H1 (cell line): Measurements from ENCODE around the gene ARHGEF39. TPM values are rescaled to one million over a fixed set of nuclear protein-coding genes. Genes with fewer than 3 reads are reported as not detected.
"Not testable (repeated sequence)": the region's sequence is repeated elsewhere in the genome, so short reads cannot be mapped to it uniquely, and the experiment has no call there.

ENCODE experiments used
- CTCF ChIA-PET: fragments of 300-600 bp; sonication (Branson Sonifier 250); formaldehyde crosslinking; loops from one replicate; lab custom pipeline; 2021; ENCODE audit not compliant: partially characterized antibody; lab: Charles Lee
- POLR2A ChIA-PET: fragments of 300-600 bp; sonication (Branson Sonifier 250); formaldehyde crosslinking; loops from one replicate; lab custom pipeline; 2021; ENCODE audit warnings: inconsistent platforms; ENCODE audit not compliant: partially characterized antibody; lab: Charles Lee
- DNase-seq, 2 experiments: peaks; one replicate each; pipeline versions ENCODE4 v3.0.0 to v3.0.0-alpha.2; 2010 to 2022; ENCODE audit warnings: low spot score in 2 of 2, low read depth in 1 of 2, mixed read lengths in 1 of 2
- FAIRE-seq: peaks from 2 replicates; lab custom pipeline; 2011; peaks lifted over from hg19 to GRCh38; lab: Jason Lieb, UNC
- H2AFZ ChIP-seq: 2 replicates; pipeline ENCODE4 v1.8.1; 2012; ENCODE audit warnings: low read length, inconsistent platforms
- H2AK5ac ChIP-seq: 2 replicates; pipeline ENCODE4 v1.6.1; 2013; ENCODE audit warnings: low read depth, low read length
- H2BK120ac ChIP-seq: replicated peaks from 2 replicates; pipeline ENCODE3; 2013; ENCODE audit warnings: low read depth, low read length, inconsistent platforms
- H2BK12ac ChIP-seq: 2 replicates; pipeline ENCODE4 v1.6.1; 2013; ENCODE audit warnings: low read depth, low read length
- H2BK15ac ChIP-seq: 2 replicates; pipeline ENCODE4 v1.6.1; 2013; ENCODE audit warnings: low read length
- H2BK20ac ChIP-seq: 2 replicates; pipeline ENCODE4 v1.6.1; 2013; ENCODE audit warnings: low read length
- H2BK5ac ChIP-seq: 2 replicates; pipeline ENCODE4 v1.6.1; 2013; ENCODE audit warnings: low read depth, low read length
- H3K14ac ChIP-seq: 2 replicates; pipeline ENCODE4 v1.6.1; 2013; ENCODE audit warnings: inconsistent platforms; ENCODE audit not compliant: insufficient read length
- H3K18ac ChIP-seq: 2 replicates; pipeline ENCODE4 v1.6.1; 2013; ENCODE audit warnings: low read length; ENCODE audit errors: extremely low read depth
- H3K23ac ChIP-seq: 2 replicates; pipeline ENCODE4 v1.6.1; 2013; ENCODE audit warnings: inconsistent platforms; ENCODE audit not compliant: insufficient read length
- H3K23me2 ChIP-seq: 2 replicates; pipeline ENCODE4 v1.6.1; 2013; ENCODE audit warnings: low read depth, low read length
- H3K27ac ChIP-seq: 2 replicates; pipeline ENCODE4 v1.6.1; 2011; ENCODE audit warnings: low read depth, low read length, inconsistent platforms
- H3K27me3 ChIP-seq, 4 experiments: replicated peaks in 1 of 4; 1 replicate in 1 of 4; 2 replicates in 3 of 4; pipeline versions ENCODE4 v1.6.1 to v1.8.1; 2011 to 2013; ENCODE audit warnings: low read length in 3 of 4, mild to moderate bottlenecking in 3 of 4, inconsistent platforms in 2 of 4, mixed read lengths in 2 of 4, moderate library complexity in 1 of 4; ENCODE audit not compliant: control insufficient read depth in 3 of 4, insufficient read depth in 3 of 4; ENCODE audit errors: extremely low read depth in 1 of 4
- H3K36me3 ChIP-seq, 4 experiments: 2 replicates each; pipeline versions ENCODE4 v1.6.1 to v1.8.1; 2011 to 2013; ENCODE audit warnings: mild to moderate bottlenecking in 4 of 4, low read length in 3 of 4, moderate library complexity in 2 of 4, control low read depth in 1 of 4, inconsistent platforms in 1 of 4; ENCODE audit not compliant: insufficient read depth in 4 of 4, control insufficient read depth in 2 of 4
- H3K4ac ChIP-seq: replicated peaks from 2 replicates; pipeline ENCODE3; 2013; ENCODE audit warnings: low read length, low read depth, mixed read lengths, inconsistent platforms; ENCODE audit not compliant: insufficient read length
- H3K4me1 ChIP-seq, 4 experiments: replicated peaks in 1 of 4; 1 replicate in 1 of 4; 2 replicates in 3 of 4; pipeline versions ENCODE4 v1.6.1 to v1.8.1; 2011 to 2013; ENCODE audit warnings: low read length in 3 of 4, inconsistent platforms in 2 of 4, mixed read lengths in 1 of 4; ENCODE audit not compliant: insufficient read depth in 4 of 4, control insufficient read depth in 3 of 4
- H3K4me2 ChIP-seq, 2 experiments: 2 replicates each; pipeline versions ENCODE4 v1.6.1 to v1.8.1; 2011 to 2013; ENCODE audit warnings: low read depth in 2 of 2, low read length in 2 of 2, control low read depth in 1 of 2, inconsistent platforms in 1 of 2, mild to moderate bottlenecking in 1 of 2; ENCODE audit not compliant: insufficient read depth in 1 of 2
- H3K4me3 ChIP-seq, 4 experiments: fragments of 200-600, 300-600 bp in 1 of 4; sonication (generic), shearing (Covaris generic), sonication (Bioruptor Twin) in 1 of 4; 2 replicates each; pipeline versions ENCODE4 v1.5.1 to v1.8.1; 2011 to 2016; ENCODE audit warnings: low read length in 4 of 4, low read depth in 3 of 4, control low read depth in 2 of 4, inconsistent platforms in 2 of 4, mild to moderate bottlenecking in 2 of 4, mixed read lengths in 1 of 4, moderate library complexity in 1 of 4; ENCODE audit not compliant: insufficient read depth in 2 of 4; ENCODE audit errors: extremely low read depth in 1 of 4
- H3K56ac ChIP-seq: replicated peaks from 2 replicates; pipeline ENCODE3; 2013; ENCODE audit warnings: low read depth, mild to moderate bottlenecking, mixed read lengths, low read length, inconsistent platforms; ENCODE audit not compliant: insufficient read length
- H3K79me1 ChIP-seq: 2 replicates; pipeline ENCODE4 v1.6.1; 2013; ENCODE audit warnings: low read depth, low read length, control low read depth
- H3K79me2 ChIP-seq, 2 experiments: 2 replicates each; pipeline versions ENCODE4 v1.6.1 to v1.8.1; 2012 to 2013; ENCODE audit warnings: low read length in 2 of 2, mild to moderate bottlenecking in 2 of 2, inconsistent platforms in 1 of 2; ENCODE audit not compliant: insufficient read depth in 2 of 2, control insufficient read depth in 1 of 2
- H3K9ac ChIP-seq, 4 experiments: replicated peaks in 1 of 4; 1 replicate in 1 of 4; 2 replicates in 3 of 4; pipeline versions ENCODE4 v1.6.1 to v1.8.1; 2011 to 2013; ENCODE audit warnings: low read depth in 3 of 4, low read length in 3 of 4, control low read depth in 2 of 4, mild to moderate bottlenecking in 2 of 4, moderate library complexity in 2 of 4, inconsistent platforms in 1 of 4; ENCODE audit errors: extremely low read depth in 1 of 4
- H3K9me3 ChIP-seq, 2 experiments: 2 replicates each; pipeline versions ENCODE4 v1.6.1 to v1.8.1; 2012 to 2013; ENCODE audit warnings: mild to moderate bottlenecking in 2 of 2, moderate library complexity in 2 of 2, control low read depth in 1 of 2, inconsistent platforms in 1 of 2, low read depth in 1 of 2, low read length in 1 of 2, mixed read lengths in 1 of 2; ENCODE audit not compliant: insufficient read depth in 2 of 2
- H4K20me1 ChIP-seq, 2 experiments: replicated peaks in 1 of 2; 2 replicates each; pipeline versions ENCODE3 to v1.8.1; 2011 to 2013; ENCODE audit warnings: inconsistent platforms in 2 of 2, low read length in 2 of 2, mild to moderate bottlenecking in 1 of 2; ENCODE audit not compliant: insufficient read depth in 2 of 2, control insufficient read depth in 1 of 2
- H4K5ac ChIP-seq: 2 replicates; pipeline ENCODE4 v1.6.1; 2013; ENCODE audit warnings: low read length, low read depth, mixed read lengths, inconsistent platforms; ENCODE audit not compliant: insufficient read length
- H4K8ac ChIP-seq: 2 replicates; pipeline ENCODE4 v1.8.0; 2013; ENCODE audit warnings: mild to moderate bottlenecking, moderate library complexity, low read length, inconsistent platforms; ENCODE audit not compliant: insufficient read depth; ENCODE audit errors: extremely low read depth
- H4K91ac ChIP-seq: replicated peaks from 2 replicates; pipeline ENCODE3; 2013; ENCODE audit warnings: low read length, mixed read lengths, inconsistent platforms; ENCODE audit not compliant: insufficient read length
- WGBS, 2 experiments: shearing (Covaris generic) in 1 of 2; methylation state at CpG; one replicate each; pipeline versions ENCODE4 v1.1.6 to v1.1.7; 2013 to 2015; ENCODE audit warnings: low lambda C conversion rate in 2 of 2, mixed read lengths in 2 of 2, inconsistent platforms in 1 of 2, low coverage in 1 of 2, missing lambda C conversion rate in 1 of 2; ENCODE audit not compliant: insufficient replicate concordance in 2 of 2, insufficient coverage in 1 of 2, insufficient read length in 1 of 2; ENCODE audit errors: extremely low coverage in 1 of 2, missing lambda C conversion rate in 1 of 2; 5-methylcytosine and 5-hydroxymethylcytosine counted together
- polyA plus RNA-seq, 7 experiments: library from polyadenylated mRNA; depleted of rRNA in 3 of 7; stranded (reverse) in 5 of 7; unstranded in 2 of 7; fragments of >200 nt in 5 of 7; fragments of 200-250 nt in 2 of 7; gene quantifications; 1 replicate in 5 of 7; 2 replicates in 1 of 7; 4 replicates in 1 of 7; pipeline versions ENCODE4 v1.2.1 to v1.2.3, GENCODE V29; 2011 to 2013; ENCODE audit warnings: missing spikeins in 2 of 7, mixed read lengths in 2 of 7
- total RNA-seq: library from RNA; stranded (reverse); fragmentation: NEBNext Ultra II Directional; extraction: Animal tissue kit (Norgen Biotek cat#: 25700); gene quantifications from 2 replicates; pipeline ENCODE4 v1.2.1, GENCODE V29; 2021

ARHGEF39 gene
- total and polyA plus RNA-seq, 2 of the 8 experiments (the other 6 are each of a cell fraction or from before 2014, with no cell fraction given): 18.6 to 18.7 TPM

- H4K91ac ChIP-seq, DNase-seq, H3K9ac ChIP-seq, FAIRE-seq, H3K18ac ChIP-seq, H2BK20ac ChIP-seq, H3K4me1 ChIP-seq, H3K4me3 ChIP-seq, H2AFZ ChIP-seq, H4K20me1 ChIP-seq, H3K56ac ChIP-seq, H3K14ac ChIP-seq, H3K23me2 ChIP-seq, H4K5ac ChIP-seq, H3K9me3 ChIP-seq, H3K79me1 ChIP-seq, H3K27me3 ChIP-seq, H3K27ac ChIP-seq, H3K4me2 ChIP-seq, H2BK120ac ChIP-seq, H2BK12ac ChIP-seq, H3K4ac ChIP-seq, H2BK5ac ChIP-seq, H3K79me2 ChIP-seq, H2BK15ac ChIP-seq, H3K23ac ChIP-seq, H2AK5ac ChIP-seq, H4K8ac ChIP-seq: not testable (repeated sequence)
- 87% methylated on average over 4 of the region's 4 CpGs; no CpG with 5 or more reads in 1 of the 2 experiments for WGBS, 2 experiments
- peaks cover 3 to 12% (median 9%) of the 10 kb centered on the region in 4 experiments; a peak in 5 of 8 replicates for H3K36me3 ChIP-seq
- CTCF ChIA-PET: interaction anchor here (0.9 to 6.1 kb wide), 27 partner anchors 8 to 309 kb away, joined by 3 to 47 read pairs (median 7); partner anchors contain the start of genes ARHGEF39, CCDC107, CREB3 and RMRP
- POLR2A ChIA-PET: interaction anchor here (0.8 to 1.6 kb wide), 6 partner anchors 12 to 77 kb away, joined by 3 to 5 read pairs (median 4); partner anchors contain the start of genes CCDC107 and RMRP
Measured at GRCh38 chr9:35612066-35612465, 52.9 kb downstream of the ARHGEF39 start.
